GM21381 (cell line): Measurements from ENCODE around the gene TPST2.
A peak's percentile ranks its signal among the peaks of the same experiment; 100 is the strongest.

Experiments used
- ATAC-seq: cut with Tn5 transposase; IDR thresholded peaks from one replicate; pipeline ENCODE4 v1.9.1; 2021; ENCODE audit warnings: mild to moderate bottlenecking, moderate library complexity; ENCODE audit not compliant: unreplicated experiment

Gene TPST2

GRCh38 chr22:26610996-26611395, 21.1 kb upstream of the TPST2 start:
- ATAC-seq, result no peak

DNA sequence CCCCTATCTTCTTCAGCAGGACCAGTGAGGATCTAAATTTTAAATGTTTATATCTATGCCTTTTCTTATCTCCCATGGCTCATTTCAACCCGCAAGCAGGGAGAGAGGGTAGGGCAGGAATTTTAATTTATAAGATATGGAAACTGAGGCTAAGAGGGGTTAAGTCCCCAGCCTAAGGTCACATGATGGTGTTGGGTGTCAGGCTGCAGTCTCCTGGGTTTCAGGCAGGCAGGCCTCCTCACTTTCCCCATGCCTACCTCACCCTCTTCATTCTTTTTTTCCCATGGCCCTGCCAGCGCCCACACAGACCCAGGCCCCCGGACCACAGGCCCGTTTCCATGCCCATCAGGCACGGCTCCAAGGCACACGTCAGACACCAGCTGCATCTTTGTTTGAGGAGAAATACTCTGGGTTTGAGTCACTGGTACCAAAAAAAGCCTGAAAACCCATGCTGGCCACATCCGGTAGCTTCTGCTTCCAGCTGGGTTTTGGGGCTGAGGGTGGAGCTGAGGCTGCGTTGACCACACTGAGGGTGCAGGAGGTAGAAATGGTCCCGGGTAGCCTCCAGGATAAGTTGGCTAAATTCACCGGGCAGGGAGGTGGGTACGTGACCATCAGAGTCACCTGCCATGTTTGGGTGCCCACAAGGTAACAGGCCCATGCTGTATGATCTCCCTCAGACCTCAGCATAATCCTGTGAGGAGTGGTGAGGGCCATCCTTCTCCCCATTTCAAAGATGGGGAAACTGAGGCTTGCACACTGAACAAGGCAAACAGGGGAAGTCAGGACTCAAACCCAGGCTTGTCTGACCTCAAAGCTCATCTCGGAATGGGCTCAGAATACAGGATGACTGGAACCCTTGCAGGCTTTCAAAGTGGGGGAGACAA, 20.4 kb upstream of the TPST2 start:
- ATAC-seq, result peak; percentile 78

DNA sequence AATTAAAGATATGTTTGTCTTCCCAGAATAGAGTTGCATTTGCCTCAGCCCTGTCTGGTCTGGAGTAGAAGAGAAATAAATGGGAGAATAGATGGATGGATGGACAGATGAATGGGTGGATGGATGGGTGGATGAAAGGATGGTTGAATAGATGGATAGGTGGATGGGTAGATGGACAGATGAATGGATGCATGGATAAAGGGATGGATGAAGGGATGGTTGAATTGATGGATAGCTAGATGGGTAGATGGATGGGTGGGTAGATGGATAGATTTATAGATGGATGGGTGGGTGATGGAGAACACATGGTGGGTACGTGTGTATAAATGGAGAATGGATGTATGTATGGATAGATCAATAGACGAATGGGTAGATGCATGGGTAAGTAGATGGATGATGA, 19.4 kb upstream of the TPST2 start:
- no peak for ATAC-seq

- ATAC-seq, result no peak
Observed at GRCh38 chr22:26608129-26608528, 18.2 kb upstream of the TPST2 start.

DNA sequence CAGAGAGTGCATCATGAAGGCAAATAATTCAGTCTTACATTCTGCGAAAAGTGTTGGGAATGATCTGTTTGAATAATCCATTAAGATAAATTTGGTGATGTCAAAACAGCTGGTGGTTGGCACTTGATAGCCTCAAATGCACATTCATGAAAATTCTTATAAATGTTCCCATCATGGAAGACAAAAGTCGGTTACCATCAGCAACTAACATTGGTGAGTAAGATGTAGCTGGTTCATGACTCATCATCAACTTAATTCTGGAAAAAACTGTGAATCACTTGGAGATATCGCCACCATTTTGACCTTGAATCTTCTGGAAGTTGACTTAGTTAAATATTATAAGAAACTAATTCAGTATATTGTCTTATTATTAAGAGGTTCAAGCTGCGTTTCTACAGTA, 16.7 kb upstream of the TPST2 start:
- no peak for ATAC-seq

DNA sequence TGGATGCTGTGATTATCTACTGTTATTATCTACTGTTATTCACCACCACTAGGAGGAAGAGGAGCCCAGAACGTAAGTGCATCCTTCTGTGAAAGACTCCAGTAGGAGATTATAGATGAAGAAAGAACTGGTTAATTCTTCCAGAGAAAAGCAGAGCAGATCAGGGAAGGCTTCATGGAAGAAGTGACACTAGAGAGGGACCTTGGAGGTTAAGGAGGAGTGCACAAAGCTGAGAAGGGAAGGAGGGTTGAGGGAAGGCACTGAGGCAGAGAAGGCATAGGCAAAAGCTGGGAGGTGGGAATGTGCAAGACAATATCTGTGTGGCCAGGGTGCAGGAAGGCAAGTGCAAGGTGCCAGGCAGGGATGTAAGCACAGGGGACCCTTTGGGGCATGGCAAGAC, 14.4 kb upstream of the TPST2 start:
- ATAC-seq, result no peak

DNA sequence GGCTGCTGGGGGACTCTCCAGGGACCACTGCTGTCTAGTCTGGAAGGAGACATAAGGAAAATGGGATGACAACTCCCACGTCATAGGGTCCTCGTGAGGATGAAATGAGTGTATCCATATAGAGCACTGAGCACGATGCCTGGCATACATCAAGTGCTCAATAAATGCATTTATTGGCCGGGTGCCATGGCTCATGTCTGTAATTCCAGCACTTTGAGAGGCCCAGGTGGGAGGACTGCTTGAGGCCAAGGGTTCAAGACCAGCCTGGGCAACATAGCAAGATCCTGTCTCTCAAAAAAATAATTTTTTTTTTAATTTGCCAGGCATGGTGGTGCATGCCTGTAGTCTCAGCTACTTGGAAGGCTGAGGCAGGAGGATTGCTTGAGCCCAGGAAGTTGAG, 12.2 kb upstream of the TPST2 start:
- no peak for ATAC-seq

DNA sequence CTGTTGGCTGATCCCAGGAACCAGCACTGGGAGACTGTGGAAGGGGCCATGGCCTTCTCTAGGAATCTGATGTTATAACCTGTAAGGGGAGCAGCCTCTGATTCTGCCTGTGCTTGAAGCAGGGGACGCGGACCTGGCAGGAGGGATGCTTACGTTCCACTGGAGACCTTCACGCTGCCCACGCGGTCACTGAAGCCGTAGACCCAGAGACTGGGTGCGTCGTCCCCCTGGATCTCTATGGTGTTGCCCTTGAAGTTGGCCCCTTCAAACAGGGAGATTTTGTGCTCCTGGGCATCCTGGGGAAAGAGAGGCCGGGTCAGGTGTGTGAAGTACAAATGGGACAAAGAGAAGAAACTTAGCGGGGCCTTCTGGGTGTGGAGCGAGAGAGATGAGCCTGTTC, 11.8 kb upstream of the TPST2 start:
- ATAC-seq, result no peak

- no peak for ATAC-seq
Observed at GRCh38 chr22:26599505-26599904, 9.6 kb upstream of the TPST2 start.

DNA sequence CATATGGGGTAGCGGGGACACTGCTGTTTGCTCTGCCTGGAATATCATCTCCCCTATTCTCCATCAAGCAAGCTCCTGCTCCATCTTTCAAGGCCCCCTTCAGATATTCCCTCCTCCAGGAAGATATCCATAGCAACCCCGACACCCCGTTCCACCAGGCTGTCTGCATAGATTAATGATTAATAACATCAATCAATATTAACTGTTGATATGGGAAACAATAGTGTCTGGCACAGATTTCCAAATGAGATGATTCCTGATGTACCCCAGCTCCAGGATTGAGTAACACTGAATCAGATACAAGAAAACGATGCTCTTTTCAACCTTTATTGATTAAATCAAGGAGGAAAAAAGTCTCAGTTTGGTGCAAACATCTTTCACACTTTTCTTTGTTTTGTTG, 7.5 kb upstream of the TPST2 start:
- no peak for ATAC-seq

- no peak for ATAC-seq
Observed at GRCh38 chr22:26597026-26597425, 7.1 kb upstream of the TPST2 start.

DNA sequence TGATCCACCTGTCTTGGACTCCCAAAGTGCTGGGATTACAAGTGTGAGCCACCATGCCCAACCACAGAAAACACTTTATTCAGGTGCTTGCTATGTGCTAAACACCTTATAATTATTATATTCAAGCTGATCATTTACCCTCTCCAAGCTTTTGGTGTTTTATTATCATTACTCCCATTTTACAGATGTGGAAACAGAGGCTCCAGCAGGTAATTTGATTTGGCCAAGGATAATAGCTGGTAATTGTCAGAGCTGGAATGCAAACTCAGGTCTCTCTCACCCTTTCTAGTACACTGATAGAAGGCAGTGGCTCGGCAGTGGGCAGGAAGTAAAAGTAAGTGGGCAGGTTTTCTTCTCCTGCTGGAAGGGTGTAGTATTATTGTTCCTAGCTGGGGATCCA, 3.8 kb upstream of the TPST2 start:
- ATAC-seq, result no peak

- peak; percentile 61 for ATAC-seq
Observed at GRCh38 chr22:26592421-26592891, 2.5 kb upstream of the TPST2 start.

- ATAC-seq, result peak; percentile 11
Observed at GRCh38 chr22:26589367-26589844, 526 bp downstream of the TPST2 start.

- ATAC-seq, result no peak
Observed at GRCh38 chr22:26588729-26589366, 1.1 kb downstream of the TPST2 start.

- no peak for ATAC-seq
Observed at GRCh38 chr22:26587991-26588613, 1.8 kb downstream of the TPST2 start.

DNA sequence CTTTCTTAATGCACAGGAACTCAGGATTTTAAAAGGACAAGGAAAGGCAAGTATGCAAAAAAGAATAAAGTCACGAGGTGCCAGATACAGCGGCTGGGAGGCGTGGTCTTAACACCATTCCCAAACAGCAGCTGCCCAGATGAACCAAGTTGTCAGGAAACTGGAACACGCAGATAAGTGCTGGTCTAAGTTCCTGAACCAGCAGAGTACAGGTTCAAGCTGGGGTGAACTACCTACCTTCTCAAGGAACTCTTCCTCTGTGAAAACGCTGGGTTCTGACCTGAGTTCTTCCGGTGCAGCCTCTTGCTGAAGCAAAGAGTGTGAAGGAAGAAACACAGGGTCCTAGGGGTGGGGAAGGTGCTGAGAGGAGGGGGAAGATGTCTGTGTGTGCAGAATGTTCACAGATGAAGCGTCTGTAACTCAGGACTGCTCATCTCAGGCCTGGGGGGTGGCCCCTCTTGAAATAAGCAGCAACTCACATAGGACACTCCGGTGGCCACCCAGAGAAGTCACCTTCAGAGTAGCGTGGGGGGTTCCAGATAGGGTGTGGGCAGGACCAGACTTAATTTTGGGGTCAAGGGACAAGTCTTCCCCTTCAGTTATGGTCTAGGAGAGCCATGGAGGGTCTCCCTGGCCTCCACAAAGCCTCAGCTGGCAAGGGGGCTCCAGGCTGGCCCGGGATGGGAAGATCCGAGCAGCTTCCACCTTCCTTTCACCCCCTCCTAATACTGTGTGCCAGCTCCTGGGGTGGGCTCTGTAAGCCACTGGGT, 3.2 kb downstream of the TPST2 start:
- ATAC-seq, result no peak

DNA sequence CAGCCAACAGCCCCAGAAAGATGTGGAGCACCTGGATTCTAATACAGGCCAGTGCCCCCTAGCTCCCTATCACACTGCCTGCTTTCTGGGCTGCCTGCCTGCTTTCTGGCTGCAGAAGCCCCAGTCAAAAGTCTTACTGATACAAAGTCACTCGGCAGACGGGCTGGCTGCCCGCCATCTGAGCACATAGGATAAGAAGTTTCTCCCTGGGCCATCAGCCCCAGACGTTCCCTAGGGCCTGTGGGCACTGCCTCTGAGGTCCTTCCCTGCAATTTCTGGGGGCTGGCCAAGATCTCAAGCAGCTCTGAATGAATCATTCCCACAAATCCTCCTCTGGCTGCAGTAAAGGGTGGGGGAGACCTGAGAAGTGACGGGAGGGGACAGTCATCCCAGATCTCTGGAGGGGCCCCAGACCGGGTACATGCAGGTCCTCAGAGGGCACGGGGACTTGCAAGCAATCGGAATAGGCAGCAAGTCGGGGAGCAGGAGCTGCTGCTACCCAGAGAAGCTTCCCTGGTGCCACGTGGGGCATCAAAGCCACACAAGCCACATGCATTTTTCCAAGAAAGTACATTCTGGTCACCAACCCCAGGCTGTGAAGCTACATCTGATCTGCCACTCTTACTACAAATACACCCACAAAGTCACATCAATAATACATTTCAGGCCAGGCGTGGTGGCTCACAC, 4.7 kb downstream of the TPST2 start:
- no peak for ATAC-seq

GRCh38 chr22:26584010-26584409, 5.9 kb downstream of the TPST2 start:
- no peak for ATAC-seq

- ATAC-seq, result no peak
Observed at GRCh38 chr22:26581633-26582168, 8.2 kb downstream of the TPST2 start.
